Peyer's patch (tissue), 4 donors: ENCODE results near the gene LCN10. TPM values are rescaled to one million over a fixed set of nuclear protein-coding genes. Genes with fewer than 3 reads are reported as not detected.

ENCODE experiments used
- DNase-seq, 3 donors: peaks; one replicate each; pipeline ENCODE4 v3.0.0-alpha.2; 2017 to 2019
- H3K27ac ChIP-seq, 4 donors: fragments of 200-600 bp; sonication (generic); one replicate each; pipeline ENCODE4 v1.5.1; 2016 to 2019
- H3K27me3 ChIP-seq, 2 donors: fragments of 200-600 bp; sonication (generic); one replicate each; pipeline ENCODE4 v1.5.1; 2019
- H3K36me3 ChIP-seq, 3 donors: fragments of 200-600 bp; sonication (generic); one replicate each; pipeline ENCODE4 v1.5.1; 2016 to 2019
- H3K4me1 ChIP-seq, 4 donors: fragments of 200-600 bp; sonication (generic); one replicate each; pipeline ENCODE4 v1.5.1; 2016 to 2019
- H3K4me3 ChIP-seq, 4 donors: fragments of 200-600 bp; sonication (generic); 1 replicate in 3 of 4; 2 replicates in 1 of 4; pipeline ENCODE4 v1.5.1; 2016 to 2019; ENCODE audit warnings: mild to moderate bottlenecking in 1 of 4
- H3K9me3 ChIP-seq, 4 donors: fragments of 200-600 bp; sonication (generic); one replicate each; pipeline ENCODE4 v1.5.1; 2016 to 2019; ENCODE audit warnings: mild to moderate bottlenecking in 1 of 4
- POLR2A ChIP-seq, 2 donors: fragments of 450-650 bp; IDR thresholded peaks; one replicate each; pipeline ENCODE4 v1.5.1; 2017; ENCODE audit warnings: antibody characterized with exemption in 2 of 2, mild to moderate bottlenecking in 2 of 2, moderate library complexity in 2 of 2
- total RNA-seq, 4 donors: library from RNA; depleted of rRNA; stranded (reverse); fragments of >200 nt; gene quantifications; one replicate each; pipeline ENCODE4 v1.1.0, GENCODE V29; 2016
- TF ChIP-seq, protein P1 (sequence below), 6 experiments: fragments of 450-650 bp in 4 of 6; fragments of 200-600 bp in 2 of 6; sonication (generic) in 1 of 6; IDR thresholded peaks; one replicate each; pipeline ENCODE4 v1.5.1; 2017 to 2019; ENCODE audit warnings: antibody characterized with exemption in 6 of 6, mild to moderate bottlenecking in 3 of 6, moderate library complexity in 1 of 6

Gene LCN10
- total RNA-seq, 4 donors from 2014 or later = 1.1 to 28.1 (median 4.4) TPM

DNA sequence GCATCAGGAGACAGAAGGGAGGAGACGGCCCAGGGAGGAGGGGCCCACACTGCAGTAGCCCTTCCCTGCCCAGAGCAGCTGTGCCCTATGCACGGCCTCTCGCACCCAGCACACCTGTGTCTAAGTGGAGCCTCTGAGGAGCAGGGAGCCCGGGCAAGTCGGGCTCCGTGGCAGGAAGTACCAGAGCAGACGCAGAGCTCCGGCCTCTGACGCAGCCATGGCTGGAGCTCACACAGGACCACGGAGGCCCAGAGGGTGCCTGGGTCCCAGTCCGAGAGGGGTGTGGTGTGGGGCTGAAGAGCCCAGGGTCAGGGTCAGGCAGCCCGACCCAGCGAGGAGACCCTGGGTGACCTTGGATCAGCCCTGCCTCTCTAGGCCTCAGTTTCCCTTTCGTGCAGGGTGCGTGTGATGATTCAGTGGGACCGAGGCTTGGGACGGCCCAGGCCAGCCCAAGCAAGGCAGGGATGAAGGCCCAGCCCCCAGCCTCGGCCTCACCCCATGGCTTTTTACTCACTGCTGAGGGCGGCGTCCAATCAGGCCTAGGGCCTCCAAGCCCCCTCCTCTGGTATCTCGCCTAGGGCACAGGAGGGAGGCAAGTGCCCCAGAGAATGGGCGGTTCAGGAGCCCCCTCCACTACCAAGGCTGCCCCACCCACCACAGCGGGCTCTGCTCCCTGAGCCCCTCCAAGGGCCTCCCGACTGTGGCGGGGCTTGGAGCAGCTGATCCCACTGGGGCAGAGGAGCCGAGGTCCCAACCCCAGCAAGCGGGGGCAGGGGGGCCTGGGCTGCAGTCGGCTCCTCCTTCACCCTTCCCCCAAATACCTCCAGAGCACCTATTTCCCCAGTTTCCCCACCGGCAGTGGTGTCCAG, 51.2 kb downstream of the LCN10 start:
- Histone ChIP-seq H3K4me3 (peak overlapping the region in 1 of 4 donors; percentile 40), H3K27ac (peak overlapping the region in 2 of 4 donors; percentile 75 to 95)
- TF ChIP-seq, protein P1, sequence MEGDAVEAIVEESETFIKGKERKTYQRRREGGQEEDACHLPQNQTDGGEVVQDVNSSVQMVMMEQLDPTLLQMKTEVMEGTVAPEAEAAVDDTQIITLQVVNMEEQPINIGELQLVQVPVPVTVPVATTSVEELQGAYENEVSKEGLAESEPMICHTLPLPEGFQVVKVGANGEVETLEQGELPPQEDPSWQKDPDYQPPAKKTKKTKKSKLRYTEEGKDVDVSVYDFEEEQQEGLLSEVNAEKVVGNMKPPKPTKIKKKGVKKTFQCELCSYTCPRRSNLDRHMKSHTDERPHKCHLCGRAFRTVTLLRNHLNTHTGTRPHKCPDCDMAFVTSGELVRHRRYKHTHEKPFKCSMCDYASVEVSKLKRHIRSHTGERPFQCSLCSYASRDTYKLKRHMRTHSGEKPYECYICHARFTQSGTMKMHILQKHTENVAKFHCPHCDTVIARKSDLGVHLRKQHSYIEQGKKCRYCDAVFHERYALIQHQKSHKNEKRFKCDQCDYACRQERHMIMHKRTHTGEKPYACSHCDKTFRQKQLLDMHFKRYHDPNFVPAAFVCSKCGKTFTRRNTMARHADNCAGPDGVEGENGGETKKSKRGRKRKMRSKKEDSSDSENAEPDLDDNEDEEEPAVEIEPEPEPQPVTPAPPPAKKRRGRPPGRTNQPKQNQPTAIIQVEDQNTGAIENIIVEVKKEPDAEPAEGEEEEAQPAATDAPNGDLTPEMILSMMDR (IDR thresholded peaks at IDR 0.05) = no peak
- TF ChIP-seq POLR2A (IDR thresholded peaks at IDR 0.05) = no peak

DNA sequence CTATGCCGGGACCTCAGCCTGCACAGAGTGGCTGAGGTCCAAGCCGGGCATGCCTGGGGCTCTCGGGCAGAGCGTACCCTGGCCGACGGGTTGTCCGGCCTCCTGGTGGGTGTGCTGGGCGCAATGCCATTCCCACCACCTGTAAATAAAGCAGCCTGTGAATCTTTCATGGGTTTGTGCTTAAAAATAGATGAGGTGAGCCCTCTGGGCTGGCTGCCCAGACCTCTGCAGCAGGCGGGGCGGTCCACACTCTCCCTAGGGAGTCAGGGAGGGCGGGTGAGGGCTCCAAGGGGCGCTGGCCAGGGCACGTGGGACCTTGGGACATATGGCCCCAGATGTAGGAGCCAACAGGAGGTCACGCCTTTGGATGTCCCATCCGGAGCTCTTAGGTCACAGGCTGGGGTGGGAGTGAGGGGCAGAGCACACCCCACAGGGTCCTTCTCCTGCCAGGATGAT, 51.9 kb downstream of the LCN10 start:
- TF ChIP-seq POLR2A (IDR thresholded peaks at IDR 0.05) = no peak
- TF ChIP-seq, protein P1 (IDR thresholded peaks at IDR 0.05) = no peak
- Histone ChIP-seq H3K27ac (peak overlapping the region in 1 of 4 donors; percentile 95), H3K4me1 (peaks cover 3 to 74% (median 10%) of the 10 kb centered on the region in 4 donors), H3K4me3 (no peak overlapping the region), H3K27me3 (no peaks in the 10 kb centered on the region), H3K9me3 (no peaks in the 10 kb centered on the region), H3K36me3 (no peaks in the 10 kb centered on the region)
- DNase-seq = no peak

More for the DNA sequence above, 51.2 kb downstream of the LCN10 start:
- Histone ChIP-seq H3K27me3 (no peaks in the 10 kb centered on the region), H3K9me3 (no peaks in the 10 kb centered on the region), H3K4me1 (peaks cover 0 to 75% (median 7%) of the 10 kb centered on the region in 4 donors), H3K36me3 (no peaks in the 10 kb centered on the region)
- DNase-seq = no peak

DNA sequence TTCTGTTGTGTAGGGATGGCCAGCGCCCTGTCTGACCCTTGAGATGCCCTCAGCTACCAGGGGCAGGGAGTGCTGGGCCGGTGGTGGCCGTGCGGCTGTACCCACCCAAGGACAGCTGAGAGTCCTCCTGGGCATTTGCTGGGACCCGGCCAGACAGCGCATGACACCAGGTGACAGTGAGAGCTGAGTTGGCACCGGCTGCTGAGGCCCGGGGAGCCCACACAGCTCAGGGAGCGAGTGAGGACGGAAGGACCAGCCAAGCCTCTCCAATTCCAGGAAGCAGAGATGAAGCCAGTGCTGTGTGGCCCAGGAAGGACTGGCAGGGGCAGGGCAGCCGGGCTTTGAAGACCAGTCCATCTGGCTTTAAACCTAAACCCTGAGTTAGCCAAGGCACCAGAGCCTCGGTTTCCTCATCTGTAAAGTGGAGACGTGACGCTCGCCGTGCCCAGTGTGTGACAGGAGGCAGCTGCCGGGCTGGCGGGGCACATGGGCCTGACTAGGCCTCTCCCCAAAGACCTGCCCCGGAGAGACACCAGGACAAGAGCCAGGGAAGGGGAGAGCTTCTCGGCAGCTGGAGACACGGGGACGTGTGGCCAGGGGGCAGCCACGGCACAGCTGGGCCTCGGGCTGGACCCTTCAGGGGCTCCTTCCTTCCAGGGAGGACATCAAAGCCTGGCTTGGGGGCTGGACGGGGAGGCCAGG, 52.5 kb downstream of the LCN10 start:
- no peak for DNase-seq
- H3K9me3 ChIP-seq = no peaks in the 10 kb centered on the region
- TF ChIP-seq, protein P1 (IDR thresholded peaks at IDR 0.05) = no peak
- no peak for TF ChIP-seq POLR2A (IDR thresholded peaks at IDR 0.05)
- no peak overlapping the region for H3K4me3 ChIP-seq
- peak overlapping the region in 1 of 4 donors; percentile 98 for H3K27ac ChIP-seq
- peaks cover 5 to 74% (median 12%) of the 10 kb centered on the region in 4 donors for H3K4me1 ChIP-seq
- no peaks in the 10 kb centered on the region for H3K27me3 ChIP-seq
- H3K36me3 ChIP-seq = no peaks in the 10 kb centered on the region

- H3K27ac ChIP-seq = peak overlapping the region in 3 of 4 donors; percentile 38 to 98 (median 97)
- H3K27me3 ChIP-seq = no peaks in the 10 kb centered on the region
- TF ChIP-seq, protein P1 (IDR thresholded peaks at IDR 0.05) = no peak
- no peak for TF ChIP-seq POLR2A (IDR thresholded peaks at IDR 0.05)
- no peak for DNase-seq
- H3K4me3 ChIP-seq = no peak overlapping the region
- no peaks in the 10 kb centered on the region for H3K9me3 ChIP-seq
- no peaks in the 10 kb centered on the region for H3K36me3 ChIP-seq
- peaks cover 5 to 74% (median 12%) of the 10 kb centered on the region in 4 donors for H3K4me1 ChIP-seq
Measured at GRCh38 chr9:136689108-136689460, 53.7 kb downstream of the LCN10 start.

- Histone ChIP-seq H3K36me3 (peaks cover 0 to 4% (median 0%) of the 10 kb centered on the region in 3 donors), H3K9me3 (no peaks in the 10 kb centered on the region), H3K4me3 (peak overlapping the region in 2 of 4 donors; percentile 70 to 99), H3K4me1 (peaks cover 5 to 79% (median 12%) of the 10 kb centered on the region in 4 donors), H3K27me3 (no peaks in the 10 kb centered on the region), H3K27ac (peak overlapping the region; percentile 38 to 98 (median 91))
- TF ChIP-seq POLR2A (IDR thresholded peaks at IDR 0.05) = no peak
- TF ChIP-seq, protein P1 (IDR thresholded peaks at IDR 0.05) = no peak
- DNase-seq = no peak
Measured at GRCh38 chr9:136688274-136689107, 54.2 kb downstream of the LCN10 start.
